ENCODE results near the gene CNKSR1. TPM values are rescaled to one million over a fixed set of nuclear protein-coding genes. Genes with fewer than 3 reads are reported as not detected.

Gene CNKSR1
- total RNA-seq, 2 experiments from 2014 or later, result 2.2 to 2.4 TPM

DNA sequence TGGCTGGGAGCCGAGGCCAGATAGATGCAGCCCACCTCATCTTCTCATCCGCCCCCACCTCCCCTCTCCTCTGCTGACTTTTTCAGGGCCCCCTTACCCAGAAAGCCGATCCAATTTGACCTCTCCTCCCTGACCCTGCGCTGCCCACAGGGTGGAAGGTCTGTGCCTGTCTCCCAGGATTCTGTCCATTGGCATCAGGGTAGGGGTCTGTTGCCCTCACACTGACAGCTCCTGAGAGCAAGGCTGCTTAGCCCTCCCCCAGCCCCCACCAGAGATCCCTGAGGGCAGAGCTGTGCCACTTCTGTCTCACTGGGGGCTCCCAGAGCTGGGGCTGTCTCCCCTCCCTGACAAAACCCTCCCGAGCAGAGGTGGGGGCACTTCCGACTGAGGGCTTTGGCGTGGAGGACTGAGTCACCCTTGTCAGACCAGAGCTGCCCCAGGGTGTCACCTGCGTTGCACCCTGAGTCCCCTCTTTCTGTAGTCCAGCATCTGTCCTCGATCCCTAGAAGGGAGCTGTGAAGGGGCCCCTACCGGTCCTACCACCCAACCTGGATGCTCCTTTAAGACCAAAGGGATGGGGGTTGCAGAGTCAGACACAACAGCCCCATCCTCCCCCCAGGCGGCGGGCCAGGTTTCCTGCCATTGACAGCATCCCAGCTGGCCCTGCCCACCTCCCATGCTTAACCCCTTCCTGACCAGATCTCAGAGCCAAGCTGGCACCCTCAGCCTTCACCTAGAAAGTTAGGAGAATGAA, 20.8 kb upstream of the CNKSR1 start:
- Mint-ChIP-seq H3K4me3 (no peak overlapping the region), H3K27me3 (peaks cover 48% of the 10 kb centered on the region), H3K27ac (no peak overlapping the region), H3K9me3 (no peaks in the 10 kb centered on the region), H3K4me1 (no peaks in the 10 kb centered on the region), H3K36me3 (no peaks in the 10 kb centered on the region)
- DNase-seq, result no peak

DNA sequence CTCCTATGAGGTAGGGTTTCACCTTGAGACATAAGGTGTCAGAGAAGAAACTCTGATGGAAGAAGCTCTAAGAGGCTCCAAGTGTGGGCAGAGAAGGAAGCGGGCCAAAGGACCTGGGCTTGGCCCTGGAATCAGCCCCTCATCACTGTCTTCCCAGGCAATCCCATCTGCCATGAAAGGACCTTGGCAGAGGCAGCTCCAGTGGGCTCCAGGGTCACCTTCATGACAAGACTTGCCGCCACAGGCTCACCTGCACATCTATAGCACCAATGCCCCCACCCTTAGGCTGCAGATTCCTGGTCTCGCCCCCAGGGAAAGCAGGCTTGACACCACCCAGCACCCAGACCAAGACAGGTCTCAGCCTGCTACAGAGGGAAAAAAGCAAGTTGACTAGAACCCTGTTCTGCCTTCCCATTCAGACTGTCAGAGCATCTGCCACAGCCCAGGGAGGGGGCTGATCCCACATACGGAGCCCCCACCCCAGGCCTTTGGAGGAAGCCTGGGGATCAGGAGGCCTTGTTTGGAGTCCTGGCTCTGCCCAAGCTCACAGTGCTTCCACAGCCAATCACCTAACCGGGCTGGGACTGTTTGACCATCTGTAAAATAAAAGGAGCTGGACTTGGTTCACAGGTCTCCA, 18.9 kb upstream of the CNKSR1 start:
- no peak overlapping the region for H3K27ac Mint-ChIP-seq
- no peaks in the 10 kb centered on the region for H3K9me3 Mint-ChIP-seq
- H3K27me3 Mint-ChIP-seq, result peaks cover 57% of the 10 kb centered on the region
- H3K4me1 Mint-ChIP-seq, result peaks cover 4% of the 10 kb centered on the region
- no peaks in the 10 kb centered on the region for H3K36me3 Mint-ChIP-seq
- no peak for DNase-seq
- H3K4me3 Mint-ChIP-seq, result no peak overlapping the region

DNA sequence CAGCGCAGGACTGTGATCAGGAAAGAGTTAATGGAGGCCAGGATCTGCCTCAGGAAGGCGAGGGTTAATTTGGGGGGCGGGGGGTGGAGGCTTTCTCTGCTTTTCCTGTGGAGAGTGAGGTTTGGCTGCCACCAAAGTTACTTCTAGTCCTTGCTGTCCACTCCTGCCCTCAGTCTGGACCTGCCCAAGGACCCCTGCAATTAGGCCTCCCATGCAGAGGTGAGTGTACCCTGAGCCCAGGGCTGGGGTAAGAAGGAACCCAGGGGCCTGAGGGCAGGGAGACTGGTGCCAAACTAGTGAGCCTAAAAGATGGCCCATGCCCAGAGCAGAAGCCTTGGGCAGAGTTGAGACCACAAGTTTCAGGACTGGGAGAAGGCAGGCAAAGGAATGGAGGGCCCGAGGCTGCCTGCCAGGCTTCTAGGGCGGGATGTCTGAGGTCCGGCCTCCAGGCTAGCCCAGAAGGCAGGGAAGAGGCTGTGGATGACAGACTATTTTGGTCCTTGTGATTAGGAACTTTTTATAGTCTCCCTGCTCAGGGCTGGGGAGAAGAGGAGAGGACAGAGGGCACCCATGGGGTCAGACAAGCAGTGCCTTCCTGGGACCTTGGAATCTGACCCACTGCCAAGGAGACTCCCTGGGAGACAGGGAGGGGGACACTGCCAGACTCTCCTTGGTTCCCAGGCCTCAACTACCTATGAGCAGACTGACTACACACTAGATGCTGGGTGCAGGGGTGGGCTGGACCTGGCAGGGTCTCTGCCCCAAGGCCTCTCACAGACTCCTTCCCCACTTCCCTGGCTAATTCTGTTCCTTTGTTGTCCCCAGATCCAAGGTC, 18.2 kb upstream of the CNKSR1 start, which contains the start of gene FAM110D:
TSS of gene FAM110D (plus strand) at position 172 of the 835 bp plus-strand sequence. CDS start 2,213 bp downstream, outside the sequence.
- no peak within 1 kb of the TSS for H3K27ac Mint-ChIP-seq
- peaks cover 8% of the 10 kb centered on the region for H3K4me1 Mint-ChIP-seq
- no peak for DNase-seq
- no peaks in the 10 kb centered on the region for H3K36me3 Mint-ChIP-seq
- H3K9me3 Mint-ChIP-seq, result no peaks in the 10 kb centered on the region
- peaks cover 58% of the 10 kb centered on the region for H3K27me3 Mint-ChIP-seq
- no peak within 1 kb of the TSS for H3K4me3 Mint-ChIP-seq

DNA sequence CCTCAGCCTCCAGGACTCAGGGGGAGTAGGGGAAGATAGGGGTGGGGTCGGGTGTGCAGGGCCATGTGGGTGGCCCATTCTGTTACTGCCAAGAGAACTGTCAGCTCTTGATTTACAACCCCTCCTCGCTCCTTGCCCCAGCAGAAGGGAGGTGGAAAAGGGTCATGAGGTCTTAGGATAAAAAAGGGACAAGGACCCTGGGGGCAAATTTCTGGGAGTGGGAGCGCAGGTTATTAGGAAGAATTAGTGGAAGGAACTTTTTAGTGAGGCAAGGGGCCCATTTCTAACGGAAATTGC, 17.6 kb upstream of the CNKSR1 start:
- DNase-seq, result no peak
- Mint-ChIP-seq H3K4me1 (peaks cover 10% of the 10 kb centered on the region), H3K27ac (no peak overlapping the region), H3K27me3 (peaks cover 59% of the 10 kb centered on the region), H3K4me3 (no peak overlapping the region), H3K9me3 (no peaks in the 10 kb centered on the region), H3K36me3 (no peaks in the 10 kb centered on the region)

DNA sequence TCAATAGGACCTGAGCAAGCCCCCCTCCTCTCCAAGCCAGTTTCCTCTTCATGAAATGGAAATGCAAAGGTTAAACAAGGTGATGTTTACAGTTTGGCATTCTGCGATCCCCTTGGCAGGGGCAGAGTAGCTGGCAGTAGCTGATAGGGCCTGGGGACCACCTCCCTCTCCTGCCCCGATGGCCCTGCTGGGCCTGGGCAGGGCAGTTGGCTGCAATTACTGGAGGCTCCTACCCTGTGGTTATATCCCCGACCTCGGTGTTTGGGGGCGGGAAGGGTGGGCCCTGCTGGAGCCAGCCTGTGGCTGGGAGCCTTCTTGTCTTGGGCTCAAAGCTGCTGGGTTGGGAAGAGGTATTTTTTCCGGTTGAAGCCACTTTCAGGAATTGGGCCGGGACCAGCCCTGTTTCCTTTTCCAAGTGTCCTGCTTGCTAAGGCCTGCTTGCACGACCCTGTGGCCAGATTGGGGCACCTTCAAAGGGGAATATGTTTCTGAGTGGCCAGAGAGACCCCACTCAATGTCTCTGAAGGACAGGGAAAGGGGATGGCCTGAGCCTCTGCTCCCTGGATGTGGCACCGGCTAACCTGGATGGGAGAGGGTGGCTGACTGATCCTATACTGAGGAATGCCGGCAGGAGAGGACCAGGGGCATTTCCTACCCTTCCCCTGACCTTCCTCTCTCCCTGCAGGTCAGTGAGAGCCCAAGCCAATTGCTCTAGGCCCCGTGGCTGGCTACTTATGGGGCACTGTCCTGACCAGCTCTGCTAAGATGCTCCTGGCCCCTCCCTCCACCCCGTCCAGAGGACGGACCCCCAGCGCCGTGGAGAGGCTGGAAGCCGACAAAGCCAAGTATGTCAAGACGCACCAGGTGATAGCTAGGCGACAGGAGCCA, 16.5 kb upstream of the CNKSR1 start:
- peaks cover 56% of the 10 kb centered on the region for H3K27me3 Mint-ChIP-seq
- no peaks in the 10 kb centered on the region for H3K36me3 Mint-ChIP-seq
- peaks cover 16% of the 10 kb centered on the region for H3K4me1 Mint-ChIP-seq
- no peaks in the 10 kb centered on the region for H3K9me3 Mint-ChIP-seq
- H3K27ac Mint-ChIP-seq, result no peak overlapping the region
- H3K4me3 Mint-ChIP-seq, result no peak overlapping the region
- DNase-seq, result no peak

DNA sequence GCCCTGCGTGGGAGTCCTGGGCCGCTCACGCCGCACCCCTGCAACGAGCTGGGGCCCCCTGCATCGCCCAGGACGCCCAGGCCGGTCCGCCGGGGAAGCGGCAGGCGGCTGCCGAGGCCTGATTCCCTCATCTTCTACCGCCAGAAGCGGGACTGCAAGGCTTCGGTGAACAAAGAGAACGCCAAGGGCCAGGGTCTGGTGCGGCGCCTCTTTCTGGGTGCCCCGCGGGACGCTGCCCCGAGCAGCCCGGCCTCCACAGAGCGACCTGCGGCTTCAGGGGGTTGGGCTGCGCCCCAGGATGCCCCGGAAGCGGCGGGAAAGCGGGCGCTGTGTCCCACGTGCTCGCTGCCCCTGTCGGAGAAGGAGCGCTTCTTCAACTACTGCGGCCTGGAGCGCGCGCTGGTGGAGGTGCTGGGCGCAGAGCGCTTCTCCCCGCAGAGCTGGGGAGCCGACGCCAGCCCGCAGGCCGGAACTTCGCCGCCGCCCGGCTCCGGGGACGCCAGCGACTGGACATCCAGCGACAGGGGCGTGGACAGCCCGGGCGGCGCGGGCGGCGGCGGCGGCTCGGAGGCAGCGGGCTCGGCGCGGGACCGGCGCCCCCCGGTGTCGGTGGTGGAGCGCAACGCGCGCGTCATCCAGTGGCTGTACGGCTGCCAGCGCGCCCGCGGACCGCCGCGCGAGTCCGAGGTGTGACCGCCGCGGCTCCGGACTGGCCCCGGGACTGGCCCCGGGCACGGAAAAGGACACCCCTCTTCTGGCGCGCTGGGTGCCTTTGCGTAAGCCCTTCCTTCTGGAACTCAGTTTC, 15.7 kb upstream of the CNKSR1 start:
- peak; percentile 64 for DNase-seq
- no peaks in the 10 kb centered on the region for H3K36me3 Mint-ChIP-seq
- H3K27ac Mint-ChIP-seq, result no peak overlapping the region
- peaks cover 52% of the 10 kb centered on the region for H3K27me3 Mint-ChIP-seq
- H3K4me1 Mint-ChIP-seq, result peaks cover 17% of the 10 kb centered on the region
- H3K4me3 Mint-ChIP-seq, result peak overlapping the region; percentile 68
- H3K9me3 Mint-ChIP-seq, result no peaks in the 10 kb centered on the region

DNA sequence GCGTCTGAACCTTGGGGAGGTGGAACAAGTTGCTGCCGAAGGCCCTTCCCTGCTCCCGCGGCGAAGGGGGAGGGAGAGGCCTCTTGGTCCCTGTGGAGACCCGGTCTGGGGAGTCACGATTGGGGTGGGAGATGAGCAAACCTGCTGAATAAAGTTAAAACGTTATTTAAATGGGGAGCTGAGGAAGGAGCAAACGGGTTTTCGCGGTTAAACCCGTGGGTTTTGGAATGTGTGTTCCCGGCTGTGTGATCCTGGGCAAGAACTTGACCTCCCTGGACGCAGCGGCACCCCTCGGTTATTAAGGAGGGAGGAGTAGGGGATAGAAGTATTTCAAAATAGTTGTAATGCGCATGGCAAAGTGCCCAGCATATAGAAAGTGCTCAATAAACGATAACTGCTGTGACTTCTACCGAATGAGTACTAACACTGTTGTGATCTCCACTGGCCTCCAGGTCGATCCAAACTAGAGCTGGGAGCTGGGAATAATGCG, 15.0 kb upstream of the CNKSR1 start:
- H3K27ac Mint-ChIP-seq, result no peak overlapping the region
- H3K9me3 Mint-ChIP-seq, result no peaks in the 10 kb centered on the region
- peaks cover 48% of the 10 kb centered on the region for H3K27me3 Mint-ChIP-seq
- peaks cover 20% of the 10 kb centered on the region for H3K4me1 Mint-ChIP-seq
- H3K4me3 Mint-ChIP-seq, result peak overlapping the region; percentile 68
- no peaks in the 10 kb centered on the region for H3K36me3 Mint-ChIP-seq
- no peak for DNase-seq

DNA sequence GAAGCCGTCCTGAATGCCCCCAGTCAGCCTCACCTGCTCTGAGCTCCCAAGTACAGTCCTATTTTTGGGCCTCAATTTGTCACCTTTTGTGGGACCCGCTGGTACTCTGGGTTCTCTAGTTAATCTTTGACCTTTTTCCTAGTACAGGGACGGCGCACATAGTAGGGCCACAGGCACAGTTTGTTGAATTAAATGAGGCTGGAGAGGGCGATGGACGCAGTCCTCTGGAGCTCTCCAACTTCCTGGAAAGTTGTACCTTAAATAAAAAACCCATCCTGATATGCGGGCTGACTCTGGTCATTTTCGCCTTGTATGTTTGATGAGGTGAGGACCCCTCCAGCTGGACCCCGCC, 13.6 kb upstream of the CNKSR1 start:
- Mint-ChIP-seq H3K4me3 (peak overlapping the region; percentile 10), H3K27me3 (peaks cover 37% of the 10 kb centered on the region), H3K36me3 (no peaks in the 10 kb centered on the region), H3K27ac (no peak overlapping the region), H3K4me1 (peaks cover 20% of the 10 kb centered on the region), H3K9me3 (no peaks in the 10 kb centered on the region)
- no peak for DNase-seq

DNA sequence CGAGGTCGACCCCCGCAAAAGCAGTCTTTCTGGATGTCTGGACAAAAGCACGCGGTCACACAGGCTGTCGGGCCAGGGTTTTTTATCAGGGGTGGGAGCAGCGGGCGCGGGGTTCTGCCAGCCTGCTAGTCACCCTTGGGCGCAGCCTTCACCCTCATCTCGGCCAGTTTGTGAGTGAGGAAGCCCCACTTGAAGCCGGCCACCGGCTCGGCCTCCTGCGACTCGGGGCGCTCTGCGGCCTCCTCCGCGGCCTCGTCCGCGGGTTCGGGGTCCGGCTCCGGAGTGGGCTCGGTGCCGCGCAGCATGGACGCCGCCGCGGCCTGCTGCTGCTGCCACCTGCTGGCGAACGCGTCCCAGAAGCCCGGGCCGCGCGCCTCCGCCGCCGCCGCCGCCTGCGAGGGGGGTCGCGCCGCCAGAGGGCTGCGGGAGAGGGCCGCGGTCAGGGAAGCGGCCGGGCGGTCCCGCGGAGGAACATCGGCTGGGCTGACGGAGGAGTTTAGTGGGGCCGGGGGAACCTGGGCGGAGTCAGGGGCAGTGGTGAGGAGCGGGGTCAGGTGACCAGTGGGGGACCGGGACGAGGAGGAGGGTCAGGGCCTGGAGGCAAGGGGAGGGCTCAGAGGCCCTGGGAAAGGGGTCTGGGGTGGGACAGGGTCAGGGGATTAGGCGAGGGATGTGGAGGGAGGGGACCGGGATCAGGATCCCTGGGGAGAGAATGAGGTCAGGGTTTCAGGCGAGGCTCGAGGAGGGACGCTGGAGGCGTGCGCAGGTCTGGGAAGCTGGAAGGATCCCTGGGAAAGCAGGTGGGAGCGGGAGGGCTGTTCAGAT, 13.0 kb upstream of the CNKSR1 start:
- Mint-ChIP-seq H3K4me3 (peak overlapping the region; percentile 67), H3K36me3 (no peaks in the 10 kb centered on the region), H3K9me3 (no peaks in the 10 kb centered on the region), H3K27me3 (peaks cover 36% of the 10 kb centered on the region), H3K4me1 (peaks cover 20% of the 10 kb centered on the region), H3K27ac (no peak overlapping the region)
- DNase-seq, result peak; percentile 72

DNA sequence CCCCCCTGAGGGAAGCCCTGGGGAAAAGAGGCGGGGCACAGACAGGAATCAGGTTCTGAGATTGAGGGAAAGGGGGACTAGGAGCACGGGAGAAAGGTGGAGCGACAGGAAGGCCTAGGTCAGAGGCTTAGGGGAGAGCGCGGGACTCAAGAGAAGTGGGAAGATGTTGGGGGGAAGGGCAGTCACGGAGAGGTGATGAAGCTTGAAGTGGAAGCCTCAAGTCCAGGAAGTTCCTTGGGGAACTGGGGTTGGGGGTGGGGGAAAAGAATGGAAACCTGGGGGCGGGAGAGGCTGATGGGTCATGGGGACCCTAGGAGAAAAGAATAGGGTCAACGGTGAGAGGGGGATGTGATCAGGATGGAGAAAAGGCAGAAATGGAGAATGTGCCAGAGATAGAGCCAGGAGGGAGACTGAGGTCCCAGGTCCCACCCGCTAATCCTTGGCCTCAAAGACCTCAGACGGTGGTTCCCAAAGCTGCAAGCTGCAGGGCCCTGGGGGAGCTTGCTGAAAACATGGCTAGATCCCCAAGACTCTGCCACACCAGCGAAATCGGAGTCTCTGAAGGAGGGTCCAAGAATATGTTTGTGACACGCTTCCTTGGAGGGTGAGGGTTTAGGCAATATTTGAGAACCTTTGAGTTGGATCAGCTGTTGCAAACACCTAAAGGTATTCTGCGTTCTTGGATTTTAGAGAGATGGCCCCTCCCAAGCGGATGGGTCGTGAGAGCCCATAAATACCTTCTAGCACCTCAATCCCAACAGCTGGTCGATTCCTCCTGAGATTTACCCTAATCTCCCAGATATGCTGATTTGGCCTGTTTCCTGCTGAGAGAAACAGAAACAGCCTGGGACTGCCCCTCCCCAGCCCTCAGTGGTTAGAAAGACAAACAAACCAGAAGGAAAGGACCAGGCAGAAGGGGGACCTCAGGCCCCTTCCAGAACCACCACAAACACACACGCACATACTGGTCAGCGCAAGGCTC, 12.1 kb upstream of the CNKSR1 start:
- Mint-ChIP-seq H3K9me3 (no peaks in the 10 kb centered on the region), H3K36me3 (peaks cover under 1% of the 10 kb centered on the region), H3K4me3 (peak overlapping the region; percentile 67), H3K27me3 (peaks cover 30% of the 10 kb centered on the region), H3K27ac (no peak overlapping the region), H3K4me1 (peaks cover 20% of the 10 kb centered on the region)
- no peak for DNase-seq

DNA sequence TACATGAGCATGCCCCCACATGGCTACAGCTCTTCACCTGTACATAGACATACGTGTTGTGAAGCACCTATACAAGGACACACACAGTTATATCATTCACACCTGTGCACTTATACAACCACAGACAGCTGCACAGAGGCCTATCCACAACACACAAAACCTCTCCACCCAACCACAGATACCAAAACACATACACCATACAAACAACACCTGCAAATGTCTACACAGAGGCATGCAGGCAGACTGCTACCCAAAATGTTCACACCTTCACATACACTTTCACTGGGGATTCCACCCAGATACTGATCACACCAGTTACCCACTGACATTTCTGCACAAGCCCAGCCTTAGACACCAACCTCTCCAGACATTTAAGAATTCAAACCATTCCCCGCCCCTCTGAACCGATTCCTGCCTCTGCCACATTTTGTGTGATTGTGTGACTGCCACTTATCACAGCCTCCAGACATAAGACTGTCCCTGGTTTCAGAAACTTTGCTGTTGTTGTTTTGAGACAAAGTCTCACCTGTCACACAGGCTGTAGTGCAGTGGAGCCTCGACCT, 10.5 kb upstream of the CNKSR1 start:
- Mint-ChIP-seq H3K9me3 (no peaks in the 10 kb centered on the region), H3K4me1 (peaks cover 34% of the 10 kb centered on the region), H3K4me3 (no peak overlapping the region), H3K27me3 (peaks cover 23% of the 10 kb centered on the region), H3K27ac (no peak overlapping the region), H3K36me3 (peaks cover 14% of the 10 kb centered on the region)
- DNase-seq, result no peak
